Tibial artery (tissue), 4 donors: ENCODE results near the gene RELN.

ENCODE experiments used
- DNase-seq, 2 donors: peaks; one replicate each; pipeline ENCODE4 v3.0.0-alpha.2; 2019
- H3K27ac ChIP-seq, 2 donors: fragments of 200-600 bp; sonication (generic) in 1 of 2; 1 replicate in 1 of 2; 2 replicates in 1 of 2; pipeline ENCODE4 v1.5.1; 2018 to 2019; ENCODE audit warnings: mild to moderate bottlenecking in 1 of 2
- H3K27me3 ChIP-seq, 2 donors: fragments of 200-600 bp; sonication (generic) in 1 of 2; one replicate each; pipeline versions ENCODE4 v1.5.1 to v1.6.0; 2016 to 2019
- H3K36me3 ChIP-seq, 3 donors: fragments of 200-600 bp; sonication (generic) in 2 of 3; one replicate each; pipeline ENCODE4 v1.5.1; 2016 to 2019; ENCODE audit warnings: mild to moderate bottlenecking in 2 of 3
- H3K4me1 ChIP-seq, 4 donors: fragments of 200-600 bp; sonication (generic) in 2 of 4; 1 replicate in 3 of 4; 2 replicates in 1 of 4; pipeline ENCODE4 v1.5.1; 2016 to 2019
- H3K4me3 ChIP-seq, 2 donors: fragments of 200-600 bp; sonication (generic) in 1 of 2; 1 replicate in 1 of 2; 2 replicates in 1 of 2; pipeline ENCODE4 v1.5.1; 2018 to 2019; ENCODE audit warnings: mild to moderate bottlenecking in 2 of 2
- H3K9me3 ChIP-seq, 3 donors: fragments of 200-600 bp; sonication (generic) in 1 of 3; one replicate each; pipeline ENCODE4 v1.5.1; 2016 to 2019
- intact Hi-C: fragments of 100-400 bp; cut with DNase I; formaldehyde crosslinking; loops from one replicate; pipeline ENCODE4 v1.15.0; 2023; ENCODE audit warnings: low total_unique reads
- TF ChIP-seq, protein P1 (sequence below), 2 experiments: fragments of 200-600 bp in 1 of 2; fragments of 450-650 bp in 1 of 2; IDR thresholded peaks; one replicate each; pipeline ENCODE4 v1.5.1; 2017 to 2019; ENCODE audit warnings: antibody characterized with exemption in 2 of 2, mild to moderate bottlenecking in 1 of 2, moderate library complexity in 1 of 2

The RELN gene

DNA sequence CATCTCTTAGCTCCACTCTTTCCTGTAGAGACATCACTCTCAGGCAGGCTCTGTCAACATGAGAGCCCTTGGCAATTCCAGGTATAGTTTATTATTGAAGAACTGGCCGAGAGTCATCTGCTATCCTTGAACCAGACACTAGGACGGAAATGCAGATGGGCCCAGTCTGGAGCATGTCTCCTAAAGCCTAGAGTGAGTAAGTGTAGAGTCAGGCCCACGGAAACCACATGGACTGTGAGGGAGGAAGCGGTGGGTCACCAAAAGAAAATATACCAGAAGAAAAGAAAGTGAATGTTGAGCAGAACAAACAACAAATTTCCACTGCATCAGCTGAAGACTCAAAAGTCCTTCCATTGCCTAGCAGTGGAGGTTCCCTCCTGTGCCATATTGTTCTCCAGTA, 15.7 kb upstream of the RELN start:
- no peaks in the 10 kb centered on the region for H3K4me1 ChIP-seq
- no peaks in the 10 kb centered on the region for H3K9me3 ChIP-seq
- no peak overlapping the region for H3K4me3 ChIP-seq
- no peak overlapping the region for H3K27ac ChIP-seq
- no peaks in the 10 kb centered on the region for H3K27me3 ChIP-seq
- intact Hi-C loops: no loop called here
- H3K36me3 ChIP-seq: no peaks in the 10 kb centered on the region
- DNase-seq: no peak
- TF ChIP-seq, protein P1, sequence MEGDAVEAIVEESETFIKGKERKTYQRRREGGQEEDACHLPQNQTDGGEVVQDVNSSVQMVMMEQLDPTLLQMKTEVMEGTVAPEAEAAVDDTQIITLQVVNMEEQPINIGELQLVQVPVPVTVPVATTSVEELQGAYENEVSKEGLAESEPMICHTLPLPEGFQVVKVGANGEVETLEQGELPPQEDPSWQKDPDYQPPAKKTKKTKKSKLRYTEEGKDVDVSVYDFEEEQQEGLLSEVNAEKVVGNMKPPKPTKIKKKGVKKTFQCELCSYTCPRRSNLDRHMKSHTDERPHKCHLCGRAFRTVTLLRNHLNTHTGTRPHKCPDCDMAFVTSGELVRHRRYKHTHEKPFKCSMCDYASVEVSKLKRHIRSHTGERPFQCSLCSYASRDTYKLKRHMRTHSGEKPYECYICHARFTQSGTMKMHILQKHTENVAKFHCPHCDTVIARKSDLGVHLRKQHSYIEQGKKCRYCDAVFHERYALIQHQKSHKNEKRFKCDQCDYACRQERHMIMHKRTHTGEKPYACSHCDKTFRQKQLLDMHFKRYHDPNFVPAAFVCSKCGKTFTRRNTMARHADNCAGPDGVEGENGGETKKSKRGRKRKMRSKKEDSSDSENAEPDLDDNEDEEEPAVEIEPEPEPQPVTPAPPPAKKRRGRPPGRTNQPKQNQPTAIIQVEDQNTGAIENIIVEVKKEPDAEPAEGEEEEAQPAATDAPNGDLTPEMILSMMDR (IDR thresholded peaks at IDR 0.05): no peak

DNA sequence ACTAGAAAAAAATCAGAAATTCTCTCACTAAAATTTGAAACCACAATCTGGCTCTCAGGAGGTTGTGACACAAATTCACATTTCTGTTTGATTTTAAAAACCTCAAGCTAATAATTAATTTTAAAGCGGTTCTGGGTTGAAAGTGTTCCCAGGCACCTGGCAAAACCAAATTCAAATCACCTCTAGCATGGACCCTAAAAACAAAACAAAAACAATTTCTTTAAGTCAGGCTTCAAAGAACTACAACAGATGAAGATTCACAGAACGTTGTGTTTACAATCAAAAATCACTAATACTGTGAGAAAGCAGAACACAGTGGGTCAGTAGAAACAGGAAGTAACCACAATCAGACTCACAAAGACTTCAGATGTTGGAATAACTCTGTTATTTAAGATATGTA, 7.2 kb upstream of the RELN start:
- Histone ChIP-seq H3K36me3 (no peaks in the 10 kb centered on the region), H3K27ac (no peak overlapping the region), H3K27me3 (peaks cover 0 to 4% of the 10 kb centered on the region in 2 donors), H3K9me3 (no peaks in the 10 kb centered on the region), H3K4me1 (no peaks in the 10 kb centered on the region), H3K4me3 (no peak overlapping the region)
- TF ChIP-seq, protein P1 (IDR thresholded peaks at IDR 0.05): no peak
- intact Hi-C loops: no loop called here
- DNase-seq: no peak

DNA sequence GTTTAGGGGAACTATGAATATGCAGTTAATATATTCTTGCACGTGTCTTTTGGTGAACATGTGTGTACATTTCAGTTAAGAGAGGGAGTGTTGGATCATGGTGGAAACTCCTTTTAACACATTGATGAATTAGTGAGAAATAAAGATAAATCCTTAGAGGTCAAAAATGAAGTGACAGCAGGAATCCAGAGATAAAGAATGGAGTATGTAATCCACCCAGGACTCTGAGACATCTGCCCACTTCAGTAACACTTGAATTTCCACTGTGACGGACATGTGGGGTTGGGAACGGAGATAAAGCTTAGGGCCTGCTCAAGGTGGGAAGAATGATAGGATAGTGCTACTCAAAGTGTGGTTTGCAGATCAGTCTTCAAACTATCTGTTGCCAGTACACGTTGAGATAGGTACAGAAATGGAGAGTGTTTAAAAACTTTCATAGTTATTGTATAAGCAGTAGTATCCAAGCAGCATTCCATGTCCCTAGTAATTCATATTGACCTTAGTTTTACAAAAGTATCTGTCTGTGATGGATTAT, 6.6 kb upstream of the RELN start:
- H3K9me3 ChIP-seq: no peaks in the 10 kb centered on the region
- intact Hi-C loops: no loop called here
- TF ChIP-seq, protein P1 (IDR thresholded peaks at IDR 0.05): no peak
- no peak overlapping the region for H3K4me3 ChIP-seq
- no peak overlapping the region for H3K27ac ChIP-seq
- H3K27me3 ChIP-seq: peaks cover 0 to 6% of the 10 kb centered on the region in 2 donors
- no peaks in the 10 kb centered on the region for H3K4me1 ChIP-seq
- no peaks in the 10 kb centered on the region for H3K36me3 ChIP-seq
- no peak for DNase-seq

DNA sequence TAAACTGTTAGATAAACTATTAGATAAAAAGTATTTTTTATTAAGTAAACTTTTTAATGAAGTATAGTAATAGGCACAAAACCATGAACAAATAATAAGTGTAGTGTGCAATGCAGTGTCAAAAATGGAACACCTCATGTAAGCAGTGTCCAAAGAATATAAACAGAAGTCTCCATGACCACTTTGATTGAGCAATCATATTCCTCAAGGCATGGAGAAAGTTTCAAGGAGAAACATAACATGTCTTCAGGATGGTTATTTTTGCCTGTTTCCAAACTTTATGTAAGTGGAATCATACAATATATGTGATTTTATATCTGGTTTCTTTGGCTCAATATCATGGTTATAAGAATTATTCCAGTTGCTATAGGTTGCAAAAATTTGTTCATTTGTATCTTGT, 6.1 kb upstream of the RELN start:
- Histone ChIP-seq H3K36me3 (no peaks in the 10 kb centered on the region), H3K27ac (no peak overlapping the region), H3K4me1 (peaks cover 0 to 3% (median 1%) of the 10 kb centered on the region in 4 donors), H3K9me3 (no peaks in the 10 kb centered on the region), H3K27me3 (peaks cover 0 to 9% of the 10 kb centered on the region in 2 donors), H3K4me3 (no peak overlapping the region)
- intact Hi-C loops: no loop called here
- DNase-seq: no peak
- TF ChIP-seq, protein P1 (IDR thresholded peaks at IDR 0.05): no peak

DNA sequence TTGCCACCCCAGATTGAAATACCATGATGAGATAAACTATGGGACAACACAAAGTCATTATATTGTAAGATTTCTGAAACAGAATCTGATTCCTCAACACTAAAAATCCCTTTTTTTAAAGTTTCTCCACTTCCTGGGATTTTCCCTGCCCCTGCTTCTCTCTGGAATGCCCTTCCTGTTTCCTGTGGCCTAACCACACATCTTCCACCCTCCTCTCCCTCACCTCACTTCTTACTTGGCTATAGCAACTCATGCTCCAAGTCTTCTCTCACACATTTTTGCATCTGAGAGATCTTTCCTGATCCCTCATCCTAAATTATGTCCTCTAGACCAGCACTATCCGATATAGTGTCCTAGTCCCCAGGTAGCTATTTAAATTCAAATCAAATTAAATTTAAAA, 4.1 kb upstream of the RELN start:
- TF ChIP-seq, protein P1 (IDR thresholded peaks at IDR 0.05): no peak
- no peaks in the 10 kb centered on the region for H3K9me3 ChIP-seq
- no peaks in the 10 kb centered on the region for H3K36me3 ChIP-seq
- peaks cover 0 to 27% of the 10 kb centered on the region in 2 donors for H3K27me3 ChIP-seq
- H3K27ac ChIP-seq: no peak overlapping the region
- H3K4me3 ChIP-seq: no peak overlapping the region
- intact Hi-C loops: no loop called here
- DNase-seq: no peak
- peaks cover 0 to 19% (median 15%) of the 10 kb centered on the region in 4 donors for H3K4me1 ChIP-seq

DNA sequence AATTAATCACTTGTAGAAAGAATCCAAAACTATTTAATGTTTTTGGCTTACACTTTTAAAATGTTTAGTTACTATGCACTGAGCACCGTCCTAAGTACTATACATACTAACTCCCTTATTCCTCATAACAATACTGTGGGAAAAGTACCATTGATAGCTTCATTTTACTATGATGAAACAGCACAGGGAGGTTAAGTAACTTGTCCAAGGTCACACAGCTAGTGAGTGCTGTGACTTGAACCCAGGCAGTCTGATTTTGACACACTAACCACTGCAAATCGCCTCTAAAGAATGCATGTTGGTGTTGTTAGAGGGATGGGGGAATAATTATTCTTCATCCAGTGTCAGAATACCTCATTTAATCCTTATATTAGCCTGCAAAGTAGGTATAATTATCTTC, 1.9 kb upstream of the RELN start:
- no peak overlapping the region for H3K4me3 ChIP-seq
- H3K4me1 ChIP-seq: peaks cover 0 to 21% (median 16%) of the 10 kb centered on the region in 4 donors
- TF ChIP-seq, protein P1 (IDR thresholded peaks at IDR 0.05): no peak
- intact Hi-C loops: no loop called here
- H3K9me3 ChIP-seq: no peaks in the 10 kb centered on the region
- peaks cover 0 to 40% of the 10 kb centered on the region in 2 donors for H3K27me3 ChIP-seq
- no peaks in the 10 kb centered on the region for H3K36me3 ChIP-seq
- no peak overlapping the region for H3K27ac ChIP-seq
- no peak for DNase-seq
